ENCODE results near the gene FAM3A.

Gene FAM3A

GRCh38 chrX:154511761-154512160 is 4.3 kb downstream of the FAM3A start (continued):
- TF ChIP-seq POU6F1 (CRISPR knock-in tag; IDR thresholded peaks at IDR 0.05; ENCODE audit: borderline replicate concordance, low read depth) (no peak), TCF4 (CRISPR knock-in tag; IDR thresholded peaks at IDR 0.05; ENCODE audit: borderline replicate concordance) (no peak)

- ATAC-seq, result no peak
- TF ChIP-seq, protein P1, sequence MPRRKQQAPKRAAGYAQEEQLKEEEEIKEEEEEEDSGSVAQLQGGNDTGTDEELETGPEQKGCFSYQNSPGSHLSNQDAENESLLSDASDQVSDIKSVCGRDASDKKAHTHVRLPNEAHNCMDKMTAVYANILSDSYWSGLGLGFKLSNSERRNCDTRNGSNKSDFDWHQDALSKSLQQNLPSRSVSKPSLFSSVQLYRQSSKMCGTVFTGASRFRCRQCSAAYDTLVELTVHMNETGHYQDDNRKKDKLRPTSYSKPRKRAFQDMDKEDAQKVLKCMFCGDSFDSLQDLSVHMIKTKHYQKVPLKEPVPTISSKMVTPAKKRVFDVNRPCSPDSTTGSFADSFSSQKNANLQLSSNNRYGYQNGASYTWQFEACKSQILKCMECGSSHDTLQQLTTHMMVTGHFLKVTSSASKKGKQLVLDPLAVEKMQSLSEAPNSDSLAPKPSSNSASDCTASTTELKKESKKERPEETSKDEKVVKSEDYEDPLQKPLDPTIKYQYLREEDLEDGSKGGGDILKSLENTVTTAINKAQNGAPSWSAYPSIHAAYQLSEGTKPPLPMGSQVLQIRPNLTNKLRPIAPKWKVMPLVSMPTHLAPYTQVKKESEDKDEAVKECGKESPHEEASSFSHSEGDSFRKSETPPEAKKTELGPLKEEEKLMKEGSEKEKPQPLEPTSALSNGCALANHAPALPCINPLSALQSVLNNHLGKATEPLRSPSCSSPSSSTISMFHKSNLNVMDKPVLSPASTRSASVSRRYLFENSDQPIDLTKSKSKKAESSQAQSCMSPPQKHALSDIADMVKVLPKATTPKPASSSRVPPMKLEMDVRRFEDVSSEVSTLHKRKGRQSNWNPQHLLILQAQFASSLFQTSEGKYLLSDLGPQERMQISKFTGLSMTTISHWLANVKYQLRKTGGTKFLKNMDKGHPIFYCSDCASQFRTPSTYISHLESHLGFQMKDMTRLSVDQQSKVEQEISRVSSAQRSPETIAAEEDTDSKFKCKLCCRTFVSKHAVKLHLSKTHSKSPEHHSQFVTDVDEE (CRISPR knock-in tag; IDR thresholded peaks at IDR 0.05), result no peak
- TF ChIP-seq POU6F1 (CRISPR knock-in tag; IDR thresholded peaks at IDR 0.05; ENCODE audit: borderline replicate concordance, low read depth) (no peak), TOX (CRISPR knock-in tag; IDR thresholded peaks at IDR 0.05; ENCODE audit: borderline replicate concordance) (no peak)
Measured at GRCh38 chrX:154509455-154509854, 6.6 kb downstream of the FAM3A start.

GRCh38 chrX:154508384-154508745 is 7.7 kb downstream of the FAM3A start:
- no peak for ATAC-seq
- TF ChIP-seq ISL1 (CRISPR knock-in tag; IDR thresholded peaks at IDR 0.05), result no peak
- TF ChIP-seq ZFP3 (CRISPR knock-in tag; IDR thresholded peaks at IDR 0.05), result no peak
- no peak for TF ChIP-seq POU6F1 (CRISPR knock-in tag; IDR thresholded peaks at IDR 0.05; ENCODE audit: borderline replicate concordance, low read depth)
- TF ChIP-seq ESRRG (CRISPR knock-in tag; IDR thresholded peaks at IDR 0.05), result no peak
- no peak for TF ChIP-seq RARB (CRISPR knock-in tag; IDR thresholded peaks at IDR 0.05)
- no peak for TF ChIP-seq ZC3H10 (CRISPR knock-in tag; IDR thresholded peaks at IDR 0.05)
- no peak for TF ChIP-seq ZNF8 (CRISPR knock-in tag; IDR thresholded peaks at IDR 0.05)
- TF ChIP-seq PATZ1 (CRISPR knock-in tag; IDR thresholded peaks at IDR 0.05; ENCODE audit: borderline replicate concordance), result no peak
- TF ChIP-seq PPARA (CRISPR knock-in tag; IDR thresholded peaks at IDR 0.05; ENCODE audit: borderline replicate concordance), result no peak

- ATAC-seq, result no peak
Measured at GRCh38 chrX:154507673-154508383, 8.2 kb downstream of the FAM3A start.

More at GRCh38 chrX:154507673-154508383, 8.2 kb downstream of the FAM3A start:
- TF ChIP-seq CSRNP3 (CRISPR knock-in tag; IDR thresholded peaks at IDR 0.05) (no peak), ZNF8 (CRISPR knock-in tag; IDR thresholded peaks at IDR 0.05) (no peak), PPARA (CRISPR knock-in tag; IDR thresholded peaks at IDR 0.05; ENCODE audit: borderline replicate concordance) (no peak), PATZ1 (CRISPR knock-in tag; IDR thresholded peaks at IDR 0.05; ENCODE audit: borderline replicate concordance) (no peak), ARNTL (CRISPR knock-in tag; IDR thresholded peaks at IDR 0.05; ENCODE audit: borderline replicate concordance, low read depth) (no peak), ZC3H10 (CRISPR knock-in tag; IDR thresholded peaks at IDR 0.05) (no peak), ESRRG (CRISPR knock-in tag; IDR thresholded peaks at IDR 0.05) (no peak), TOX (CRISPR knock-in tag; IDR thresholded peaks at IDR 0.05; ENCODE audit: borderline replicate concordance) (no peak), ZFP3 (CRISPR knock-in tag; IDR thresholded peaks at IDR 0.05) (no peak), BACH2 (CRISPR knock-in tag; IDR thresholded peaks at IDR 0.05; ENCODE audit: borderline replicate concordance) (no peak), POU6F1 (CRISPR knock-in tag; IDR thresholded peaks at IDR 0.05; ENCODE audit: borderline replicate concordance, low read depth) (no peak), OSR1 (CRISPR knock-in tag; IDR thresholded peaks at IDR 0.05) (no peak), ISL1 (CRISPR knock-in tag; IDR thresholded peaks at IDR 0.05) (no peak), SNAI2 (CRISPR knock-in tag; IDR thresholded peaks at IDR 0.05) (no peak), ZNF565 (CRISPR knock-in tag; conservative IDR thresholded peaks at IDR 0.05; ENCODE audit: low read depth) (no peak)
